IMR-90 (cell line): ENCODE data around the gene PRKAG2. TPM values are rescaled to one million over a fixed set of nuclear protein-coding genes. Genes with fewer than 3 reads are reported as not detected.

Source experiments
- ATAC-seq: fragments of 200-7000 bp; cut with Tn5 transposase; 2 replicates; pipeline ENCODE4 v1.9.1; 2020; ENCODE audit warnings: low read depth, mild to moderate bottlenecking, moderate library complexity
- BruUV-seq: library from RNA; stranded (reverse); fragments of 400-500 nt; replicated peaks from 2 replicates; lab custom pipeline; 2021; lab: Mats Ljungman, UMichigan
- CTCF ChIA-PET: fragments of 300-600 bp; formaldehyde crosslinking; extraction: SDS; loops from one replicate; lab custom pipeline; 2021; ENCODE audit warnings: antibody characterized with exemption; lab: Yijun Ruan, JAX
- POLR2A ChIA-PET: fragments of 300-600 bp; sonication (Branson Sonifier 250); formaldehyde crosslinking; loops from one replicate; lab custom pipeline; 2022; ENCODE audit warnings: antibody characterized with exemption; ENCODE audit not compliant: unreplicated experiment; lab: Charles Lee
- DNase-seq: peaks from one replicate; pipeline ENCODE4 v3.0.0; 2013
- H2AFZ ChIP-seq: replicated peaks from 2 replicates; pipeline ENCODE3; 2013; ENCODE audit warnings: low read length, mild to moderate bottlenecking; ENCODE audit not compliant: poor library complexity
- H2AK5ac ChIP-seq: 2 replicates; pipeline ENCODE4 v1.6.1; 2013; ENCODE audit warnings: low read depth, low read length, inconsistent platforms
- H2AK9ac ChIP-seq: replicated peaks from 2 replicates; pipeline ENCODE3; 2013; ENCODE audit warnings: mild to moderate bottlenecking, low read depth, low read length, moderate library complexity; ENCODE audit not compliant: poor library complexity
- H2BK120ac ChIP-seq: 2 replicates; pipeline ENCODE4 v1.6.1; 2013; ENCODE audit warnings: low read depth, low read length, inconsistent platforms
- H2BK15ac ChIP-seq: 3 replicates; pipeline ENCODE4 v1.6.1; 2013; ENCODE audit warnings: low read depth, low read length, inconsistent platforms
- H2BK20ac ChIP-seq: 2 replicates; pipeline ENCODE4 v1.6.1; 2013; ENCODE audit warnings: low read depth, mild to moderate bottlenecking, inconsistent platforms, low read length, moderate library complexity
- H2BK5ac ChIP-seq: 2 replicates; pipeline ENCODE4 v1.6.1; 2013; ENCODE audit warnings: mild to moderate bottlenecking, low read depth, low read length, inconsistent platforms; ENCODE audit not compliant: poor library complexity, severe bottlenecking
- H3K14ac ChIP-seq: replicated peaks from 2 replicates; pipeline ENCODE4 v1.6.1; 2013; ENCODE audit warnings: low read depth, low read length, inconsistent platforms
- H3K18ac ChIP-seq: 2 replicates; pipeline ENCODE4 v1.6.1; 2013; ENCODE audit warnings: low read depth, low read length, control low read depth
- H3K23ac ChIP-seq: 2 replicates; pipeline ENCODE4 v1.6.1; 2013; ENCODE audit warnings: low read depth, low read length, inconsistent platforms
- H3K27ac ChIP-seq: 2 replicates; pipeline ENCODE4 v1.5.1; 2013; ENCODE audit warnings: mild to moderate bottlenecking, control low read depth, low read length; ENCODE audit not compliant: insufficient read depth
- H3K27me3 ChIP-seq: 2 replicates; pipeline ENCODE4 v1.6.1; 2013; ENCODE audit warnings: low read length; ENCODE audit not compliant: control insufficient read depth, insufficient read depth
- H3K36me3 ChIP-seq: 2 replicates; pipeline ENCODE4 v1.6.1; 2013; ENCODE audit warnings: low read length, mixed read lengths; ENCODE audit not compliant: control insufficient read depth, insufficient read depth
- H3K4ac ChIP-seq: 2 replicates; pipeline ENCODE4 v1.6.1; 2013; ENCODE audit warnings: low read depth, low read length, inconsistent platforms
- H3K4me1 ChIP-seq: 2 replicates; pipeline ENCODE4 v1.6.1; 2013; ENCODE audit warnings: low read length, mixed read lengths; ENCODE audit not compliant: control insufficient read depth, insufficient read depth
- H3K4me2 ChIP-seq: 2 replicates; pipeline ENCODE4 v1.6.1; 2013; ENCODE audit warnings: low read depth, mild to moderate bottlenecking, control low read depth, low read length, moderate library complexity
- H3K4me3 ChIP-seq: 2 replicates; pipeline ENCODE4 v1.5.1; 2013; ENCODE audit warnings: low read depth, mild to moderate bottlenecking, control low read depth, low read length, moderate library complexity; ENCODE audit not compliant: insufficient read depth
- H3K56ac ChIP-seq: 2 replicates; pipeline ENCODE4 v1.6.1; 2013; ENCODE audit warnings: low read length, inconsistent platforms; ENCODE audit not compliant: insufficient read depth; ENCODE audit errors: extremely low read depth
- H3K79me1 ChIP-seq, 2 experiments: 2 replicates each; pipeline ENCODE4 v1.6.1; 2013; ENCODE audit warnings: low read length in 2 of 2, inconsistent platforms in 1 of 2, low read depth in 1 of 2
- H3K9ac ChIP-seq: 2 replicates; pipeline ENCODE4 v1.6.1; 2013; ENCODE audit warnings: low read depth, low read length, control low read depth
- H3K9me1 ChIP-seq: 2 replicates; pipeline ENCODE4 v1.6.1; 2013; ENCODE audit warnings: low read length, inconsistent platforms; ENCODE audit not compliant: insufficient read depth
- H3K9me3 ChIP-seq: 2 replicates; pipeline ENCODE4 v1.6.1; 2013; ENCODE audit warnings: low read length; ENCODE audit not compliant: control insufficient read depth, insufficient read depth
- H4K20me1 ChIP-seq: 2 replicates; pipeline ENCODE4 v1.6.1; 2013; ENCODE audit warnings: low read length, inconsistent platforms; ENCODE audit not compliant: insufficient read depth
- H4K5ac ChIP-seq: 2 replicates; pipeline ENCODE4 v1.6.1; 2013; ENCODE audit warnings: mild to moderate bottlenecking, low read depth, low read length, control low read depth
- H4K8ac ChIP-seq, 2 experiments: 2 replicates each; pipeline ENCODE4 v1.6.1; 2013; ENCODE audit warnings: low read depth in 2 of 2, low read length in 2 of 2, control low read depth in 1 of 2, inconsistent platforms in 1 of 2
- H4K91ac ChIP-seq: 2 replicates; pipeline ENCODE4 v1.6.1; 2013; ENCODE audit warnings: low read depth, low read length, inconsistent platforms; ENCODE audit not compliant: insufficient read depth
- CEBPB ChIP-seq: IDR thresholded peaks from 2 replicates; pipeline ENCODE4 v1.6.1; 2012; ENCODE audit warnings: low read depth, low read length, improper control_type of control experiment
- FOS ChIP-seq: fragments of 150-350 bp; IDR thresholded peaks from 2 replicates; pipeline ENCODE4 v1.6.1; 2016; ENCODE audit warnings: low read depth, low read length
- MAFK ChIP-seq: IDR thresholded peaks from 2 replicates; pipeline ENCODE4 v1.6.1; 2012; ENCODE audit warnings: low read depth, low read length, improper control_type of control experiment
- NFE2L2 ChIP-seq: fragments of 150-350 bp; IDR thresholded peaks from 2 replicates; pipeline ENCODE4 v1.6.1; 2016; ENCODE audit warnings: low read depth, mild to moderate bottlenecking, low read length
- POLR2A ChIP-seq: IDR thresholded peaks from 2 replicates; pipeline ENCODE4 v1.6.1; 2012; ENCODE audit warnings: mild to moderate bottlenecking, low read depth, low read length
- RAD21 ChIP-seq: IDR thresholded peaks from 2 replicates; pipeline ENCODE4 v1.6.1; 2012; ENCODE audit warnings: low read length, improper control_type of control experiment
- RCOR1 ChIP-seq: IDR thresholded peaks from 2 replicates; pipeline ENCODE4 v1.6.1; 2012; ENCODE audit warnings: mild to moderate bottlenecking, low read length, improper control_type of control experiment; ENCODE audit not compliant: insufficient replicate concordance
- RFX5 ChIP-seq: IDR thresholded peaks from 2 replicates; pipeline ENCODE4 v1.8.0; 2012; ENCODE audit warnings: low read depth, mild to moderate bottlenecking, low read length, moderate library complexity
- WGBS, 2 experiments: methylation state at CpG; one replicate each; pipeline versions ENCODE4 v1.1.5 to v1.1.7; 2013; ENCODE audit warnings: missing lambda C conversion rate in 2 of 2; ENCODE audit not compliant: insufficient read length in 1 of 2; ENCODE audit errors: extremely low coverage in 2 of 2; 5-methylcytosine and 5-hydroxymethylcytosine counted together
- dilution Hi-C: fragments of 300-500 bp; cut with HindIII; formaldehyde crosslinking; loops from one replicate; pipeline ENCODE4 v1.14.3; 2018; ENCODE audit warnings: low sequenced_read_pairs; ENCODE audit not compliant: unreplicated experiment
- in situ Hi-C: fragments of 300-500 bp; cut with MboI; formaldehyde crosslinking; loops from 3 replicates; pipeline ENCODE4 v1.14.3; 2019; ENCODE audit warnings: low sequenced_read_pairs, inconsistent platforms, mixed read lengths
- intact Hi-C: fragments of 100-400 bp; cut with micrococcal nuclease; formaldehyde crosslinking; loops from 2 replicates; pipeline ENCODE4 v1.10.0; 2022
- polyA plus RNA-seq, 3 experiments: library from polyadenylated mRNA; depleted of rRNA; stranded (reverse); fragments of >200 nt; gene quantifications; 2 replicates each; pipeline ENCODE4 v1.2.3, GENCODE V29; 2012; ENCODE audit warnings: low replicate concordance in 1 of 3
- total RNA-seq: library from RNA; depleted of rRNA; stranded (reverse); fragments of >200 nt; gene quantifications from 2 replicates; pipeline ENCODE4 v1.2.3, GENCODE V29; 2012
- TF ChIP-seq, protein P1 (sequence below): fragments of 150-350 bp; IDR thresholded peaks from 2 replicates; pipeline ENCODE4 v1.6.1; 2017; ENCODE audit warnings: mild to moderate bottlenecking, antibody characterized with exemption, low read length, low read depth
- TF ChIP-seq, protein P2 (sequence below): fragments of 150-350 bp; IDR thresholded peaks from 2 replicates; pipeline ENCODE4 v1.6.1; 2016; ENCODE audit warnings: low read depth, mild to moderate bottlenecking, low read length, moderate library complexity, borderline replicate concordance
- TF ChIP-seq, protein P3 (sequence below): conservative IDR thresholded peaks from 2 replicates; pipeline ENCODE4 v1.5.1; 2012; ENCODE audit warnings: mild to moderate bottlenecking, low read depth, low read length, improper control_type of control experiment

The PRKAG2 gene
- total and polyA plus RNA-seq, 2 of the 4 experiments (the other 2 are of a cell fraction): 15.4 to 21.6 TPM

DNA sequence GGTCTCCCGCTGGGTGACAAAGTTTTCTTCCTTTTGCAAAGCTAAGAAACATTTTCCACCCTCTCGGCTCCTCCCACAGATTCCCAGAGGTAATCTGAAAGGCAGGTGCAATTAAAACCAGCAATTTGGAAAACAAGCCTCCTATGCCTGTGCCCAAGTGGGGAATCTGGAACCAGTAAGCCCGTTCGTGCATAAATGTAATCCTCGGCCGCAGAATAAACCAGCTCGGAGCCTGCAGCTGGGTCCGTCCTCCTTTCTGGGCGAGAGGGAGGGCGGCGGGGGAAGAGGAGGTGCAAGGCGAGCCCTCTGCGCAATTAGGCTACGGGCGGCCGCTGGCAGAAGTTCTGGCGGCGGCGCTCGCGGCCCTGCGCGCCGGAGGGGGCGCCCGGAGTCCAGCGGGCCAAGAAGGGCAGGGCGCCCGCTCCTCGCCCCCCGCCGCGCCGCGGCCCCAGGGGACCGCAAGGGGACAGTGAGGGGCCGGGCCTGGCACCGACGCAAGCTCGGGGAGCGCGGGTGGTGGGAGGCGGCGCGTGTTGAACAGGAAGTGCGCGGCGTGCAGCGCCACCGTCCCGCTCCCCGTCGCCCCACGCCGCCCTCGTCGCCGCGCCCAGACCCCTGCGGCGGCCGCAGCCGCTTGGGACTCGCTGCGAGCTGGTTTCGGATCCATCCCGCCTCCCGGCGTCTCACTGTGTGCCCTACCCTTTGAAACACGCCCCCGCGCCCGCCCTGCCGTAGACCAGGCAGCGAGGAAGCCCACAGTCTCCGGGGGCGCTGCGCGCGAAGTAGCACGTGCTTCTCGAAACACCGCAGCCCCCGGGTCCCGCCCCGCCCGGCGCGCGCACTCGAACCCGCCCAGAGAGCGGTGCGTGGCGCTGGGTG is at the start of gene PRKAG2 (continued):
- TF ChIP-seq, protein P1, sequence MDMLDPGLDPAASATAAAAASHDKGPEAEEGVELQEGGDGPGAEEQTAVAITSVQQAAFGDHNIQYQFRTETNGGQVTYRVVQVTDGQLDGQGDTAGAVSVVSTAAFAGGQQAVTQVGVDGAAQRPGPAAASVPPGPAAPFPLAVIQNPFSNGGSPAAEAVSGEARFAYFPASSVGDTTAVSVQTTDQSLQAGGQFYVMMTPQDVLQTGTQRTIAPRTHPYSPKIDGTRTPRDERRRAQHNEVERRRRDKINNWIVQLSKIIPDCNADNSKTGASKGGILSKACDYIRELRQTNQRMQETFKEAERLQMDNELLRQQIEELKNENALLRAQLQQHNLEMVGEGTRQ: no peak
- no peak for TF ChIP-seq MAFK

DNA sequence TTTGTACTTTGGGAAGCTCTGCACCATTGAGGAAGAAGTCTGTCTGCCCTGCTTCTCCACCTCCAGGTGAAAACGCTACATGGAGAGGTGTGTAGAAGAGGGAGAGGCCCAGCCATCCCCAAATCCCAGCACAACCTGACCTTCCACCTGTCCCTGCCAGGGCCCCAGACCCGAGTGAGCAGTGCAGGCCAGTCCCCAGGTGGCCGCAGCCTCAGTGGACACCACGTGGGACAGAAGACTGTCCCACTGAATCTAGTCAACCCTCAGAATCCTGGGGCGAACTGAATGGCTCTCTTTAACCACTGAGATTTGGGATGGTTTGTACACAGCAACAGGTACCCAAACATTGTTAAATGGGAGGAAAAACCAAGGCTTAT is 49.4 kb upstream of the PRKAG2 start:
- no peaks in the 10 kb centered on the region for H3K36me3 ChIP-seq
- dilution Hi-C loops: no loop called here
- no peak for TF ChIP-seq RFX5
- no peak for TF ChIP-seq FOS
- TF ChIP-seq RAD21: no peak
- no peak for TF ChIP-seq POLR2A
- no peak for TF ChIP-seq CEBPB
- TF ChIP-seq, protein P1: no peak
- TF ChIP-seq NFE2L2: no peak
- TF ChIP-seq MAFK: no peak
- TF ChIP-seq, protein P2, sequence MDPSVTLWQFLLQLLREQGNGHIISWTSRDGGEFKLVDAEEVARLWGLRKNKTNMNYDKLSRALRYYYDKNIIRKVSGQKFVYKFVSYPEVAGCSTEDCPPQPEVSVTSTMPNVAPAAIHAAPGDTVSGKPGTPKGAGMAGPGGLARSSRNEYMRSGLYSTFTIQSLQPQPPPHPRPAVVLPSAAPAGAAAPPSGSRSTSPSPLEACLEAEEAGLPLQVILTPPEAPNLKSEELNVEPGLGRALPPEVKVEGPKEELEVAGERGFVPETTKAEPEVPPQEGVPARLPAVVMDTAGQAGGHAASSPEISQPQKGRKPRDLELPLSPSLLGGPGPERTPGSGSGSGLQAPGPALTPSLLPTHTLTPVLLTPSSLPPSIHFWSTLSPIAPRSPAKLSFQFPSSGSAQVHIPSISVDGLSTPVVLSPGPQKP: no peak
- TF ChIP-seq, protein P3, sequence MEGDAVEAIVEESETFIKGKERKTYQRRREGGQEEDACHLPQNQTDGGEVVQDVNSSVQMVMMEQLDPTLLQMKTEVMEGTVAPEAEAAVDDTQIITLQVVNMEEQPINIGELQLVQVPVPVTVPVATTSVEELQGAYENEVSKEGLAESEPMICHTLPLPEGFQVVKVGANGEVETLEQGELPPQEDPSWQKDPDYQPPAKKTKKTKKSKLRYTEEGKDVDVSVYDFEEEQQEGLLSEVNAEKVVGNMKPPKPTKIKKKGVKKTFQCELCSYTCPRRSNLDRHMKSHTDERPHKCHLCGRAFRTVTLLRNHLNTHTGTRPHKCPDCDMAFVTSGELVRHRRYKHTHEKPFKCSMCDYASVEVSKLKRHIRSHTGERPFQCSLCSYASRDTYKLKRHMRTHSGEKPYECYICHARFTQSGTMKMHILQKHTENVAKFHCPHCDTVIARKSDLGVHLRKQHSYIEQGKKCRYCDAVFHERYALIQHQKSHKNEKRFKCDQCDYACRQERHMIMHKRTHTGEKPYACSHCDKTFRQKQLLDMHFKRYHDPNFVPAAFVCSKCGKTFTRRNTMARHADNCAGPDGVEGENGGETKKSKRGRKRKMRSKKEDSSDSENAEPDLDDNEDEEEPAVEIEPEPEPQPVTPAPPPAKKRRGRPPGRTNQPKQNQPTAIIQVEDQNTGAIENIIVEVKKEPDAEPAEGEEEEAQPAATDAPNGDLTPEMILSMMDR: no peak
- TF ChIP-seq RCOR1: no peak

More for the DNA sequence above, 49.4 kb upstream of the PRKAG2 start:
- Histone ChIP-seq H4K91ac (no peak overlapping the region), H3K27ac (no peak overlapping the region), H3K23ac (no peak overlapping the region), H3K4me2 (no peak overlapping the region), H3K18ac (no peak overlapping the region), H2BK20ac (no peak overlapping the region), H2BK15ac (no peak overlapping the region), H3K27me3 (peaks cover 22% of the 10 kb centered on the region), H2AK5ac (no peak overlapping the region), H3K4me3 (no peak overlapping the region), H4K8ac (no peak overlapping the region), H3K14ac (no peak overlapping the region), H3K4ac (no peak overlapping the region), H3K79me1 (no peaks in the 10 kb centered on the region), H2AFZ (no peak overlapping the region), H3K9me3 (no peaks in the 10 kb centered on the region), H2BK5ac (no peak overlapping the region), H3K4me1 (no peaks in the 10 kb centered on the region), H2AK9ac (no peak overlapping the region), H2BK120ac (no peak overlapping the region), H3K56ac (no peak overlapping the region), H3K9ac (no peak overlapping the region), H4K20me1 (no peaks in the 10 kb centered on the region), H3K9me1 (no peaks in the 10 kb centered on the region), H4K5ac (no peak overlapping the region)
- in situ Hi-C loops: no loop called here
- WGBS, 2 experiments: 82% methylated on average over 2 of the region's 5 CpGs; no CpG with 5 or more reads in 1 of the 2 experiments
- ChIA-PET CTCF (no interaction called here), POLR2A (no interaction called here)
- DNase-seq: no peak
- intact Hi-C loops: no loop called here
- ATAC-seq: no peak
- BruUV-seq: no TSS peak
